Peyer's patch (tissue), 4 donors: ENCODE results near the gene IMPDH2. TPM values are rescaled to one million over a fixed set of nuclear protein-coding genes. Genes with fewer than 3 reads are reported as not detected.

Experiments used
- DNase-seq, 3 donors: peaks; one replicate each; pipeline ENCODE4 v3.0.0-alpha.2; 2017 to 2019
- H3K27ac ChIP-seq, 4 donors: fragments of 200-600 bp; sonication (generic); one replicate each; pipeline ENCODE4 v1.5.1; 2016 to 2019
- H3K27me3 ChIP-seq, 2 donors: fragments of 200-600 bp; sonication (generic); one replicate each; pipeline ENCODE4 v1.5.1; 2019
- H3K36me3 ChIP-seq, 3 donors: fragments of 200-600 bp; sonication (generic); one replicate each; pipeline ENCODE4 v1.5.1; 2016 to 2019
- H3K4me1 ChIP-seq, 4 donors: fragments of 200-600 bp; sonication (generic); one replicate each; pipeline ENCODE4 v1.5.1; 2016 to 2019
- H3K4me3 ChIP-seq, 4 donors: fragments of 200-600 bp; sonication (generic); 1 replicate in 3 of 4; 2 replicates in 1 of 4; pipeline ENCODE4 v1.5.1; 2016 to 2019; ENCODE audit warnings: mild to moderate bottlenecking in 1 of 4
- H3K9me3 ChIP-seq, 4 donors: fragments of 200-600 bp; sonication (generic); one replicate each; pipeline ENCODE4 v1.5.1; 2016 to 2019; ENCODE audit warnings: mild to moderate bottlenecking in 1 of 4
- CTCF ChIP-seq, 6 experiments: fragments of 450-650 bp in 4 of 6; fragments of 200-600 bp in 2 of 6; sonication (generic) in 1 of 6; IDR thresholded peaks; one replicate each; pipeline ENCODE4 v1.5.1; 2017 to 2019; ENCODE audit warnings: antibody characterized with exemption in 6 of 6, mild to moderate bottlenecking in 3 of 6, moderate library complexity in 1 of 6
- POLR2A ChIP-seq, 2 donors: fragments of 450-650 bp; IDR thresholded peaks; one replicate each; pipeline ENCODE4 v1.5.1; 2017; ENCODE audit warnings: antibody characterized with exemption in 2 of 2, mild to moderate bottlenecking in 2 of 2, moderate library complexity in 2 of 2
- total RNA-seq, 4 donors: library from RNA; depleted of rRNA; stranded (reverse); fragments of >200 nt; gene quantifications; one replicate each; pipeline ENCODE4 v1.1.0, GENCODE V29; 2016

Gene IMPDH2
- total RNA-seq, 4 donors from 2014 or later, result 58.8 to 149 (median 68.5) TPM

- Histone ChIP-seq H3K9me3 (no peaks in the 10 kb centered on the region), H3K27me3 (no peaks in the 10 kb centered on the region), H3K36me3 (peaks cover 0 to 63% (median 0%) of the 10 kb centered on the region in 3 donors), H3K27ac (peak overlapping the region in 1 of 4 donors; percentile 90), H3K4me3 (no peak overlapping the region), H3K4me1 (peaks cover 0 to 15% (median 5%) of the 10 kb centered on the region in 4 donors)
- no peak for DNase-seq
- TF ChIP-seq CTCF (IDR thresholded peaks at IDR 0.05) (no peak), POLR2A (IDR thresholded peaks at IDR 0.05) (no peak)
These were observed 1.1 kb upstream of the IMPDH2 start for GRCh38 chr3:49030321-49030720.

GRCh38 chr3:49029563-49029884, 326 bp upstream of the IMPDH2 start:
- no peaks in the 10 kb centered on the region for H3K9me3 ChIP-seq
- TF ChIP-seq POLR2A (IDR thresholded peaks at IDR 0.05) (no peak), CTCF (IDR thresholded peaks at IDR 0.05) (no peak)
- no peak for DNase-seq
- no peaks in the 10 kb centered on the region for H3K27me3 ChIP-seq
- peaks cover 0 to 63% (median 0%) of the 10 kb centered on the region in 3 donors for H3K36me3 ChIP-seq
- H3K27ac ChIP-seq, result peak overlapping the region; percentile 82 to 93 (median 90)
- H3K4me3 ChIP-seq, result peak overlapping the region; percentile 52 to 74 (median 61)
- peaks cover 0 to 15% (median 6%) of the 10 kb centered on the region in 4 donors for H3K4me1 ChIP-seq

- H3K4me3 ChIP-seq, result peak overlapping the region; percentile 52 to 74 (median 61)
- H3K36me3 ChIP-seq, result peaks cover 0 to 64% (median 0%) of the 10 kb centered on the region in 3 donors
- H3K27ac ChIP-seq, result peak overlapping the region; percentile 82 to 93 (median 90)
- DNase-seq, result no peak
- peaks cover 0 to 17% (median 6%) of the 10 kb centered on the region in 4 donors for H3K4me1 ChIP-seq
- TF ChIP-seq CTCF (IDR thresholded peaks at IDR 0.05) (no peak), POLR2A (IDR thresholded peaks at IDR 0.05) (no peak)
- H3K27me3 ChIP-seq, result no peaks in the 10 kb centered on the region
- no peaks in the 10 kb centered on the region for H3K9me3 ChIP-seq
These were observed 913 bp downstream of the IMPDH2 start for GRCh38 chr3:49028298-49028672.

GRCh38 chr3:49027634-49028033, 1.6 kb downstream of the IMPDH2 start:
- no peak overlapping the region for H3K27ac ChIP-seq
- H3K4me1 ChIP-seq, result peaks cover 0 to 24% (median 12%) of the 10 kb centered on the region in 4 donors

GRCh38 chr3:49026536-49026935, 2.7 kb downstream of the IMPDH2 start:
- H3K9me3 ChIP-seq, result no peaks in the 10 kb centered on the region
- no peak for DNase-seq
- peaks cover 0 to 25% (median 14%) of the 10 kb centered on the region in 4 donors for H3K4me1 ChIP-seq
- H3K4me3 ChIP-seq, result no peak overlapping the region
- H3K36me3 ChIP-seq, result peaks cover 0 to 49% (median 0%) of the 10 kb centered on the region in 3 donors
- H3K27me3 ChIP-seq, result no peaks in the 10 kb centered on the region
- no peak overlapping the region for H3K27ac ChIP-seq
- no peak for TF ChIP-seq CTCF (IDR thresholded peaks at IDR 0.05)
- TF ChIP-seq POLR2A (IDR thresholded peaks at IDR 0.05), result no peak

More at GRCh38 chr3:49027634-49028033, 1.6 kb downstream of the IMPDH2 start:
- TF ChIP-seq POLR2A (IDR thresholded peaks at IDR 0.05) (no peak), CTCF (IDR thresholded peaks at IDR 0.05) (no peak)
- no peaks in the 10 kb centered on the region for H3K9me3 ChIP-seq
- H3K36me3 ChIP-seq, result peaks cover 0 to 60% (median 0%) of the 10 kb centered on the region in 3 donors
- DNase-seq, result no peak
- H3K4me3 ChIP-seq, result no peak overlapping the region
- no peaks in the 10 kb centered on the region for H3K27me3 ChIP-seq
